HCT116 (cell line): Measurements from ENCODE around the gene RNF32. TPM values are rescaled to one million over a fixed set of nuclear protein-coding genes. Genes with fewer than 3 reads are reported as not detected.

Source experiments
- ATAC-seq: fragments of 200-7000 bp; cut with Tn5 transposase; 2 replicates; pipeline ENCODE4 v1.9.1; 2020; ENCODE audit warnings: mild to moderate bottlenecking, moderate library complexity
- BruUV-seq: library from RNA; stranded (reverse); fragments of 400-500 nt; replicated peaks from 2 replicates; lab custom pipeline; 2021; lab: Mats Ljungman, UMichigan
- CTCF ChIA-PET: fragments of 300-600 bp; sonication (Branson Sonifier 250); formaldehyde crosslinking; loops from one replicate; lab custom pipeline; 2021; ENCODE audit warnings: antibody characterized with exemption; lab: Charles Lee
- POLR2A ChIA-PET: fragments of 300-600, 350-600 bp; sonication (Branson Sonifier 250); formaldehyde crosslinking; loops from one replicate; lab custom pipeline; 2021; ENCODE audit warnings: antibody characterized with exemption; lab: Charles Lee
- RAD21 ChIA-PET, 2 experiments: fragments of 300-600 bp; sonication (Branson Sonifier 250); formaldehyde crosslinking; loops; one replicate each; lab custom pipeline; 2023; ENCODE audit warnings: low total read pairs in 2 of 2; ENCODE audit not compliant: uncharacterized antibody in 2 of 2, unreplicated experiment in 2 of 2, low non-redundant PET in 1 of 2; lab: Charles Lee
- DNase-seq: peaks from one replicate; pipeline ENCODE4 v3.0.0-alpha.2; 2010; ENCODE audit warnings: low read depth, low spot score
- H2AFZ ChIP-seq: fragments of 200-600 bp; shearing (Covaris generic), sonication (generic); 2 replicates; pipeline ENCODE4 v1.6.1; 2017; ENCODE audit warnings: low read depth, mixed run types, mixed read lengths, antibody characterized with exemption, low read length; ENCODE audit not compliant: poor library complexity, severe bottlenecking
- H3K27ac ChIP-seq: 2 replicates; pipeline ENCODE4 v1.5.1; 2012; ENCODE audit warnings: low read depth, low read length
- H3K27me3 ChIP-seq: fragments of 200-600 bp; sonication (generic); 2 replicates; pipeline ENCODE4 v1.6.1; 2016; ENCODE audit warnings: mixed run types, low read length, mixed read lengths; ENCODE audit not compliant: insufficient read depth
- H3K36me3 ChIP-seq, 2 experiments: fragments of 200-500 bp in 1 of 2; fragments of 200-600 bp in 1 of 2; sonication (Bioruptor generic) in 1 of 2; sonication (generic) in 1 of 2; 2 replicates each; pipeline versions ENCODE4 v1.5.1 to v1.6.1; 2014 to 2016; ENCODE audit warnings: low read length in 2 of 2, inconsistent platforms in 1 of 2, mixed read lengths in 1 of 2, mixed run types in 1 of 2; ENCODE audit not compliant: insufficient read depth in 2 of 2, control insufficient read depth in 1 of 2
- H3K4me1 ChIP-seq, 2 experiments: fragments of 200-600 bp in 1 of 2; sonication (generic) in 1 of 2; 2 replicates each; pipeline versions ENCODE4 v1.5.1 to v1.6.1; 2012 to 2017; ENCODE audit warnings: low read length in 2 of 2, inconsistent platforms in 1 of 2, mild to moderate bottlenecking in 1 of 2, mixed read lengths in 1 of 2, mixed run types in 1 of 2, moderate library complexity in 1 of 2; ENCODE audit not compliant: insufficient read depth in 2 of 2, control insufficient read depth in 1 of 2
- H3K4me2 ChIP-seq: fragments of 200-600 bp; sonication (generic); 2 replicates; pipeline ENCODE4 v1.6.1; 2017; ENCODE audit warnings: mixed run types, low read length, mixed read lengths
- H3K4me3 ChIP-seq, 2 experiments: fragments of 200-600 bp in 1 of 2; sonication (generic) in 1 of 2; replicated peaks in 1 of 2; 2 replicates each; pipeline ENCODE4 v1.5.1; 2011 to 2016; ENCODE audit warnings: low read length in 2 of 2, control low read depth in 1 of 2, low read depth in 1 of 2, mild to moderate bottlenecking in 1 of 2, mixed read lengths in 1 of 2, mixed run types in 1 of 2
- H3K79me2 ChIP-seq: fragments of 200-600 bp; sonication (generic); 2 replicates; pipeline ENCODE4 v1.6.1; 2017; ENCODE audit warnings: mild to moderate bottlenecking, mixed run types, low read length, moderate library complexity, mixed read lengths; ENCODE audit not compliant: insufficient read depth
- H3K9ac ChIP-seq: fragments of 200-600 bp; sonication (generic); 2 replicates; pipeline ENCODE4 v1.6.1; 2016; ENCODE audit warnings: low read length, mixed read lengths
- H3K9me2 ChIP-seq: fragments of 200-600 bp; sonication (generic), shearing (Covaris generic); 2 replicates; pipeline ENCODE4 v1.6.1; 2017; ENCODE audit warnings: mixed run types, mild to moderate bottlenecking, moderate library complexity; ENCODE audit not compliant: insufficient read depth
- H3K9me3 ChIP-seq, 2 experiments: fragments of 200-500 bp in 1 of 2; fragments of 200-600 bp in 1 of 2; sonication (Bioruptor generic) in 1 of 2; sonication (generic) in 1 of 2; 2 replicates each; pipeline ENCODE4 v1.6.1; 2014 to 2017; ENCODE audit warnings: low read length in 2 of 2, mixed read lengths in 2 of 2, inconsistent platforms in 1 of 2, low read depth in 1 of 2, mild to moderate bottlenecking in 1 of 2, mixed run types in 1 of 2, moderate library complexity in 1 of 2; ENCODE audit not compliant: control insufficient read depth in 1 of 2, insufficient read depth in 1 of 2
- H4K20me1 ChIP-seq: fragments of 200-600 bp; sonication (generic), shearing (Covaris generic); 2 replicates; pipeline ENCODE4 v1.6.1; 2017; ENCODE audit warnings: mixed run types, mild to moderate bottlenecking, moderate library complexity; ENCODE audit not compliant: insufficient read depth
- ATF3 ChIP-seq: IDR thresholded peaks from 2 replicates; pipeline ENCODE4 v1.6.1; 2012
- CBX3 ChIP-seq: IDR thresholded peaks from 2 replicates; pipeline ENCODE4 v1.6.1; 2012; ENCODE audit warnings: low read depth
- CEBPB ChIP-seq: IDR thresholded peaks from 2 replicates; pipeline ENCODE4 v1.6.1; 2012; ENCODE audit warnings: low read depth
- CTCF ChIP-seq, 3 experiments: fragments of 200-600 bp in 1 of 3; sonication (generic) in 1 of 3; IDR thresholded peaks in 2 of 3; conservative IDR thresholded peaks in 1 of 3; 2 replicates each; pipeline ENCODE4 v1.5.1; 2012 to 2017; ENCODE audit warnings: low read depth in 2 of 3, low read length in 2 of 3, antibody characterized with exemption in 1 of 3, borderline replicate concordance in 1 of 3, control low read depth in 1 of 3, mild to moderate bottlenecking in 1 of 3, mixed read lengths in 1 of 3, mixed run types in 1 of 3, moderate library complexity in 1 of 3; ENCODE audit not compliant: insufficient read depth in 1 of 3
- EZH2phosphoT487 ChIP-seq: fragments of 200-600 bp; IDR thresholded peaks from 2 replicates; pipeline ENCODE4 v1.6.1; 2018; ENCODE audit warnings: antibody characterized with exemption, borderline replicate concordance
- FOSL1 ChIP-seq: IDR thresholded peaks from 2 replicates; pipeline ENCODE4 v1.6.1; 2012; ENCODE audit warnings: low read depth
- JUND ChIP-seq: IDR thresholded peaks from 2 replicates; pipeline ENCODE4 v1.6.1; 2012
- POLR2A ChIP-seq: IDR thresholded peaks from 2 replicates; pipeline ENCODE4 v1.7.0; 2011; ENCODE audit warnings: borderline replicate concordance; ENCODE audit not compliant: insufficient read depth, insufficient read length; ENCODE audit errors: extremely low read depth
- POLR2AphosphoS5 ChIP-seq: IDR thresholded peaks from 2 replicates; pipeline ENCODE4 v1.6.1; 2011; ENCODE audit warnings: mild to moderate bottlenecking, low read depth, low read length, moderate library complexity
- SIN3A ChIP-seq: IDR thresholded peaks from 2 replicates; pipeline ENCODE4 v1.6.1; 2012; ENCODE audit warnings: low read depth
- SP1 ChIP-seq: IDR thresholded peaks from 2 replicates; pipeline ENCODE4 v1.6.1; 2012; ENCODE audit warnings: low read depth
- SRF ChIP-seq: IDR thresholded peaks from 2 replicates; pipeline ENCODE4 v1.6.1; 2012; ENCODE audit warnings: low read depth
- TCF7L2 ChIP-seq: IDR thresholded peaks from 2 replicates; pipeline ENCODE4 v1.7.0; 2011; ENCODE audit warnings: borderline replicate concordance, inconsistent platforms; ENCODE audit not compliant: insufficient read depth, insufficient read length; ENCODE audit errors: extremely low read depth
- YY1 ChIP-seq: IDR thresholded peaks from 2 replicates; pipeline ENCODE4 v1.6.1; 2011; ENCODE audit warnings: low read length, low read depth, moderate library complexity, mild to moderate bottlenecking; ENCODE audit not compliant: insufficient replicate concordance; ENCODE audit errors: extremely low read depth
- ZBTB33 ChIP-seq: IDR thresholded peaks from 2 replicates; pipeline ENCODE4 v1.6.1; 2011; ENCODE audit warnings: mild to moderate bottlenecking, low read length, moderate library complexity; ENCODE audit not compliant: insufficient replicate concordance; ENCODE audit errors: extremely low read depth
- ZFX ChIP-seq: fragments of 450-650 bp; IDR thresholded peaks from 2 replicates; pipeline ENCODE4 v1.6.1; 2017
- ZNF274 ChIP-seq: fragments of 200-500 bp; sonication (Bioruptor generic); IDR thresholded peaks from 2 replicates; pipeline ENCODE4 v1.6.1; 2014; ENCODE audit warnings: mild to moderate bottlenecking, low read depth, low read length, inconsistent platforms
- intact Hi-C: fragments of 100-400 bp; cut with micrococcal nuclease; formaldehyde crosslinking; loops from 2 replicates; pipeline ENCODE4 v1.10.0; 2022
- total RNA-seq: library from RNA; stranded (reverse); gene quantifications from one replicate; pipeline ENCODE4 v1.2.1, GENCODE V29; 2021; ENCODE audit not compliant: unreplicated experiment

The RNF32 gene
- total RNA-seq, 1 experiment from 2014 or later: 3.4 TPM

GRCh38 chr7:156625580-156625979 lies 15.0 kb upstream of the RNF32 start:
- intact Hi-C loops: no loop called here
- no peaks in the 10 kb centered on the region for H3K4me1 ChIP-seq
- no peak overlapping the region for H3K4me3 ChIP-seq
- H3K9me3 ChIP-seq: no peaks in the 10 kb centered on the region; a peak in 1 of 4 replicates
- DNase-seq (no peak), ATAC-seq (no peak)
- H2AFZ ChIP-seq: no peak overlapping the region
- BruUV-seq: no TSS peak
- ChIA-PET POLR2A (no interaction called here), RAD21 (no interaction called here), CTCF (no interaction called here)
- TF ChIP-seq POLR2A: no peak
- TF ChIP-seq SIN3A: no peak
- no peak for TF ChIP-seq POLR2AphosphoS5
- TF ChIP-seq ZBTB33: no peak
- no peak for TF ChIP-seq YY1
- no peak for TF ChIP-seq CEBPB
- TF ChIP-seq ZNF274: no peak
- TF ChIP-seq JUND: no peak
- TF ChIP-seq SP1: no peak
- TF ChIP-seq ZFX: no peak
- TF ChIP-seq CBX3: no peak
- no peak for TF ChIP-seq SRF
- TF ChIP-seq CTCF (IDR thresholded peaks at IDR 0.05 in 2 of 3, conservative IDR thresholded peaks at IDR 0.05 in 1 of 3; ENCODE audit: borderline replicate concordance in 1 of 3, insufficient read depth in 1 of 3, low read depth in 2 of 3, low read length in 2 of 3): no peak
- no peak for TF ChIP-seq TCF7L2
- TF ChIP-seq EZH2phosphoT487: no peak
- no peak for TF ChIP-seq ATF3
- no peak for TF ChIP-seq FOSL1
- H3K4me2 ChIP-seq: no peak overlapping the region
- no peak overlapping the region for H3K27ac ChIP-seq
- H3K9ac ChIP-seq: no peak overlapping the region
- no peaks in the 10 kb centered on the region for H4K20me1 ChIP-seq
- no peaks in the 10 kb centered on the region for H3K36me3 ChIP-seq
- no peaks in the 10 kb centered on the region for H3K27me3 ChIP-seq
- H3K9me2 ChIP-seq: no peaks in the 10 kb centered on the region
- no peaks in the 10 kb centered on the region for H3K79me2 ChIP-seq
